ENCODE measurements around the gene ITGAE. TPM values are rescaled to one million over a fixed set of nuclear protein-coding genes. Genes with fewer than 3 reads are reported as not detected.

Gene ITGAE
- total RNA-seq, 1 donor = 37.1 TPM

DNA sequence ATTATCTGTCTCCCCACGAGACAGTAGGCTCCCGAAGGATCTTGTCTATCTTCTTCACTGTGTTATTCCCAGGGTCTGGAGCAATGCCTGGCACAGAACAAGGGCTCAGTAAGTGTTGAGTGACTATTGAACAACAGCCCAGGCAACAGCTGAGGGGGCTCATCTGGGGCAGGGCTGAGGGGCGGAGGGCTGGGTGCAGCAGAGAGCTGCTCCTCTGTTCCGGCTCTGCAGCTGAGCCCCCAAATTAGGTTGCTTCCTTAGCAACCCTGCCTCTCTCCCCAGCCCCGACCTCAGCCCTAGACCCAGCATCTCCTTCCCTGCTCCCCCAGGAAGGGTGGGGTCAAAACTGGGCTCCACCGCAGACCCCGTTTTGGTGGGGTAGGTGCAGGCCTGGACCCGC lies 32.2 kb downstream of the ITGAE start:
- no peak overlapping the region for H3K4me3 ChIP-seq (ENCODE audit: low read depth, low read length)

DNA sequence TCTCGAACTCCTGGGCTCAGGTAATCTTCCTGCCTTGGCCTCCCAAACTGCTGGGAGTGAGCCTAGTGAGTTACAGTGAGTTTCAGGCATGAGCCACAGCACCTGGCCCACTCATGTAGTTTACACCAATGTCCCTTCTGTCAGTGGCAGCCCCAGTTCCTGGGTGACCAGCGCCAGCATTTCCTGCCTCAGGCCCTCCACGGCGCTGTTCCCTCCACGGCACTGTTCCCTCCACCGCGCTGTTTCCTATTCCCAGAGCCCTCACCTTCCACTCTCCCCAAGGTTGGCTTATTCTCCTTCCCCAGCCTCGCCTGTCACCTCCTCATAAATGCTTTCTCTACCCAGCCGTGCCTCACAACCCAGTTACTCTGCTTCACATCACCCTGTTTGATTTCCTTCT lies 32.6 kb downstream of the ITGAE start:
- H3K4me3 ChIP-seq (ENCODE audit: low read depth, low read length) = no peak overlapping the region
- TF ChIP-seq, protein P1, sequence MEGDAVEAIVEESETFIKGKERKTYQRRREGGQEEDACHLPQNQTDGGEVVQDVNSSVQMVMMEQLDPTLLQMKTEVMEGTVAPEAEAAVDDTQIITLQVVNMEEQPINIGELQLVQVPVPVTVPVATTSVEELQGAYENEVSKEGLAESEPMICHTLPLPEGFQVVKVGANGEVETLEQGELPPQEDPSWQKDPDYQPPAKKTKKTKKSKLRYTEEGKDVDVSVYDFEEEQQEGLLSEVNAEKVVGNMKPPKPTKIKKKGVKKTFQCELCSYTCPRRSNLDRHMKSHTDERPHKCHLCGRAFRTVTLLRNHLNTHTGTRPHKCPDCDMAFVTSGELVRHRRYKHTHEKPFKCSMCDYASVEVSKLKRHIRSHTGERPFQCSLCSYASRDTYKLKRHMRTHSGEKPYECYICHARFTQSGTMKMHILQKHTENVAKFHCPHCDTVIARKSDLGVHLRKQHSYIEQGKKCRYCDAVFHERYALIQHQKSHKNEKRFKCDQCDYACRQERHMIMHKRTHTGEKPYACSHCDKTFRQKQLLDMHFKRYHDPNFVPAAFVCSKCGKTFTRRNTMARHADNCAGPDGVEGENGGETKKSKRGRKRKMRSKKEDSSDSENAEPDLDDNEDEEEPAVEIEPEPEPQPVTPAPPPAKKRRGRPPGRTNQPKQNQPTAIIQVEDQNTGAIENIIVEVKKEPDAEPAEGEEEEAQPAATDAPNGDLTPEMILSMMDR (IDR thresholded peaks at IDR 0.05; ENCODE audit: insufficient read depth, low read depth, low read length) = no peak
- no peak for DNase-seq (ENCODE audit: low read depth)

More for the DNA sequence above, 32.2 kb downstream of the ITGAE start:
- no peak for DNase-seq (ENCODE audit: low read depth)
- TF ChIP-seq, protein P1 (IDR thresholded peaks at IDR 0.05; ENCODE audit: insufficient read depth, low read depth, low read length) = no peak

DNA sequence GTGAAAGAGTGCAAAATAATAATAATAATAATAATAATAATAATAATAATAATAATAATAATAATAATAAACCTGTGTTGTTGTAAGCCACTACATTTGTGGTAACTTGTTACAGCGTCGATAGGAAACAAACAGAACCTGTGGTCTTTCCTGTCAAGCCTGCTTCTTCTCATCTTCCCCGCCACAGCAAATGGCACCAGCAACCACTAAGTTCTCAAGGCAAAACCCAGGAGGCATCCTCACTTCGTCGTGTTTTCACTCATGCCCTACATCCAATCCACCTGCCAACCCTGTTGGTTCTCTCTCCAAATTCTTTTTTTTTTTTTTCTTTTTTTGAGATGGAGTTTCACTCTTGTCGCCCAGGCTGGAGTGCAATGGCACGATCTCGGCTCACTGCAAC lies 34.2 kb downstream of the ITGAE start:
- H3K4me3 ChIP-seq (ENCODE audit: low read depth, low read length) = no peak overlapping the region
- DNase-seq (ENCODE audit: low read depth) = no peak
- TF ChIP-seq, protein P1 (IDR thresholded peaks at IDR 0.05; ENCODE audit: insufficient read depth, low read depth, low read length) = no peak

DNA sequence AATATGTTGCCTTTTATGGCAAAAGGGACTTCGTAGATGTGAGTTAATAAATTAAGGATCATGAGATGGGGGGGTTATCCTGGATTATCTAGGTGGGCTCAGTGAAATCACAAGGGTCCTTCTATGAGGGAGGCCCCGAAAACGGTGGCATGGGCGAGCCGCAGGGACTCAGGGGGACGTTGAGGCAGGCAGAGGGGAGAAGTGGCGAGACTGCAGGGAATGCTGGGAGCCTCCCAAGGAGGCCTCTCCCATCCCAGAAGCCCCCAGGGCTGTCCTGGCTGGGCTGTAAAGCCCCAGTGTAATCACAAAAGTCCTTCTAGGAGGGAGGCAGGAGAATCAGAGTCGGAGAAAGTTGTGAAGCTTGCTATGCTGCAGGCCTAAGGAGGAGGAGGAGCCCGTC lies 35.0 kb downstream of the ITGAE start:
- TF ChIP-seq, protein P1 (IDR thresholded peaks at IDR 0.05; ENCODE audit: insufficient read depth, low read depth, low read length) = no peak
- DNase-seq (ENCODE audit: low read depth) = no peak
- H3K4me3 ChIP-seq (ENCODE audit: low read depth, low read length) = no peak overlapping the region

DNA sequence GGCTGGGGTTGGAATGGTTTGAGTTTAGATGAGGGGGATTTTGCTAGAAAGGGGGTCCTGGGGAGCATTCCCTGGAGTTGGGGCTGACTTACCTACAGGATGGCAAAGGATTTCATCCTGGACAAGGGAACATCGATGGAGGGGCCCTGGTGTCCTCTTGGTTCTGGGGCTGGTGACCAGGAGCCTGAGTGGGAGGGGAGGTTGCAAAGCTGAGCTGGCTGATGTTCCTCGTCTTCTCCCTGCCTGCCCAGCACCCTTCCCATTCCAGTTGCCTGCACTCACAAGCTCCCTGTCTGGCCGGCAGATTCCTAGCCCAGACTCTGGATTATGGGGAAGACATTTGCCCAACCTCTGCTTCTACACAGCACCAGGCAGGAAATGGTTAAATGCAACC lies 37.2 kb downstream of the ITGAE start:
- TF ChIP-seq, protein P1 (IDR thresholded peaks at IDR 0.05; ENCODE audit: insufficient read depth, low read depth, low read length) = no peak
- H3K4me3 ChIP-seq (ENCODE audit: low read depth, low read length) = no peak overlapping the region
- no peak for DNase-seq (ENCODE audit: low read depth)

DNA sequence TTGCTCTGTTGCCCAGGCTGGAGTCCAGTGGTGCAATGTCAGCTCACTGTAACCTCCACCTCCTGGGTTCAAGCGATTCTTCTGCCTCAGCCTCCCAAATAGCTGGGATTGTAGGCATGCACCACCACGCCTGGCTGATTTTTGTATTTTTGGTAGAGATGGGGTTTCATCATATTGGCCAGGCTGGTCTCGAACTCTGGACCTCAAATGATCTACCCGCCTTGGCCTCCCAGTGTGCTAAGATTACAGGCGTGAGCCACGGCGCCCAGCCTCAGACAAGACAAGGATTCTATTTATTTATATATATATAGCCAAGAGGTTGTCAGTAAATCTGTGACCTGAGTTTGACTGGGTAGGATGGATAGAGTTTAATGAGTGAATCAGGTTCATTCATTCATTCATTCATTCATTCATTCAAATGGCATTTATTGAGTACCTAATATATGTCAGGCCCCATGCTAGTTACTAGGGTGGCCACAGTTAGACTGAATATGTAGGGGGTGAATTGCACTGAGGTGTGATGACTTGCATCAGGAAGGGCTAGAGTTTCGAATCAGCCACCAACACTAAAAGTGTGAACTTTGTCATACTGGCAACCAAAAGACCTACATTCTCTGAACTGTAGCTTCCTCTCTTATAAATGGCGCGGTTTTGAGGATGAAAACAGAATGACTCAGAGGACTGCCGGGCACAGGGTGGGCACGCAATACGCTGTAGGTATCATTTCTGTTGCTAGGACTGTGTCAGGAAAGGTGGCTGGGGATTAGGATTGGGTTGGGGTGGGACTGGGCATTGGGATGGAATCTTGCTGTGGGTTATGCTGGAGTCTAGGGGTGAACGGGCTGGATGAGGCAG lies 37.8 kb downstream of the ITGAE start:
- no peak overlapping the region for H3K4me3 ChIP-seq (ENCODE audit: low read depth, low read length)
- DNase-seq (ENCODE audit: low read depth) = no peak
- TF ChIP-seq, protein P1 (IDR thresholded peaks at IDR 0.05; ENCODE audit: insufficient read depth, low read depth, low read length) = no peak
